H9 (cell line): ENCODE data around the gene SHB. TPM values are rescaled to one million over a fixed set of nuclear protein-coding genes. Genes with fewer than 3 reads are reported as not detected.

Source experiments
- DNase-seq: peaks from one replicate; pipeline ENCODE4 v3.0.0-alpha.2; 2017
- H2AFZ ChIP-seq: one replicate; pipeline ENCODE4 v1.6.1; 2013; ENCODE audit warnings: mild to moderate bottlenecking, low read length, control low read depth, moderate library complexity
- H2AK5ac ChIP-seq: 2 replicates; pipeline ENCODE4 v1.6.1; 2013; ENCODE audit warnings: low read length, control low read depth, mixed read lengths; ENCODE audit not compliant: insufficient read length
- H2BK120ac ChIP-seq: one replicate; pipeline ENCODE4 v1.6.1; 2013; ENCODE audit warnings: low read depth, mild to moderate bottlenecking, low read length, control low read depth, inconsistent platforms; ENCODE audit not compliant: poor library complexity, severe bottlenecking
- H2BK12ac ChIP-seq: 2 replicates; pipeline ENCODE4 v1.6.1; 2013; ENCODE audit warnings: low read length, control low read depth, mixed read lengths, low read depth; ENCODE audit not compliant: insufficient read length
- H2BK15ac ChIP-seq: 2 replicates; pipeline ENCODE4 v1.6.1; 2013; ENCODE audit warnings: low read depth, low read length, control low read depth
- H2BK20ac ChIP-seq: one replicate; pipeline ENCODE4 v1.6.1; 2013; ENCODE audit warnings: low read depth, mild to moderate bottlenecking, low read length, control low read depth, inconsistent platforms; ENCODE audit not compliant: poor library complexity, severe bottlenecking
- H2BK5ac ChIP-seq: 2 replicates; pipeline ENCODE4 v1.6.1; 2013; ENCODE audit warnings: low read length, control low read depth, mixed read lengths; ENCODE audit not compliant: insufficient read length
- H3K14ac ChIP-seq: 2 replicates; pipeline ENCODE4 v1.6.1; 2013; ENCODE audit warnings: low read length, control low read depth; ENCODE audit not compliant: insufficient read depth
- H3K18ac ChIP-seq: 2 replicates; pipeline ENCODE4 v1.6.1; 2013; ENCODE audit warnings: low read depth, mild to moderate bottlenecking, mixed read lengths, low read length, control low read depth; ENCODE audit not compliant: insufficient read length
- H3K23ac ChIP-seq: 2 replicates; pipeline ENCODE4 v1.6.1; 2013; ENCODE audit warnings: low read length, control low read depth, mixed read lengths, low read depth; ENCODE audit not compliant: insufficient read length
- H3K23me2 ChIP-seq: 2 replicates; pipeline ENCODE4 v1.6.1; 2013; ENCODE audit warnings: low read depth, mild to moderate bottlenecking, mixed read lengths, low read length, control low read depth; ENCODE audit not compliant: insufficient read length, poor library complexity, severe bottlenecking
- H3K27ac ChIP-seq: 2 replicates; pipeline ENCODE4 v1.5.1; 2013; ENCODE audit warnings: low read length, control low read depth, mixed read lengths, low read depth; ENCODE audit not compliant: insufficient read length
- H3K27me3 ChIP-seq: 2 replicates; pipeline ENCODE4 v1.6.1; 2013; ENCODE audit warnings: low read length, control low read depth, inconsistent platforms; ENCODE audit not compliant: insufficient read depth
- H3K4ac ChIP-seq: 2 replicates; pipeline ENCODE4 v1.6.1; 2013; ENCODE audit warnings: low read depth, mild to moderate bottlenecking, control low read depth, inconsistent platforms, low read length, moderate library complexity
- H3K4me1 ChIP-seq: 2 replicates; pipeline ENCODE4 v1.6.1; 2013; ENCODE audit warnings: low read length, control low read depth, inconsistent platforms; ENCODE audit not compliant: insufficient read depth
- H3K4me2 ChIP-seq: 2 replicates; pipeline ENCODE4 v1.6.1; 2013; ENCODE audit warnings: low read length, control low read depth, mixed read lengths; ENCODE audit not compliant: insufficient read length, insufficient read depth
- H3K56ac ChIP-seq: 2 replicates; pipeline ENCODE4 v1.6.1; 2013; ENCODE audit warnings: low read depth, mild to moderate bottlenecking, mixed read lengths, low read length, control low read depth; ENCODE audit not compliant: insufficient read length
- H3K79me1 ChIP-seq: 2 replicates; pipeline ENCODE4 v1.6.1; 2013; ENCODE audit warnings: low read depth, mild to moderate bottlenecking, moderate library complexity, low read length, control low read depth, inconsistent platforms; ENCODE audit not compliant: insufficient read depth, poor library complexity, severe bottlenecking
- H3K79me2 ChIP-seq: 2 replicates; pipeline ENCODE4 v1.6.1; 2013; ENCODE audit warnings: low read length, control low read depth, inconsistent platforms; ENCODE audit not compliant: insufficient read depth
- H3K9ac ChIP-seq: 2 replicates; pipeline ENCODE4 v1.6.1; 2013; ENCODE audit warnings: low read length, control low read depth, mixed read lengths; ENCODE audit not compliant: insufficient read length; ENCODE audit errors: extremely low read depth
- H3K9me3 ChIP-seq: one replicate; pipeline ENCODE4 v1.6.1; 2013; ENCODE audit warnings: low read depth, low read length, inconsistent platforms; ENCODE audit not compliant: control insufficient read depth
- H3T11ph ChIP-seq: one replicate; pipeline ENCODE4 v1.6.1; 2013; ENCODE audit warnings: mild to moderate bottlenecking, low read length, control low read depth, inconsistent platforms
- H4K20me1 ChIP-seq: one replicate; pipeline ENCODE4 v1.6.1; 2013; ENCODE audit not compliant: control insufficient read depth, insufficient read length, insufficient read depth
- H4K5ac ChIP-seq: 2 replicates; pipeline ENCODE4 v1.6.1; 2013; ENCODE audit warnings: low read depth, mild to moderate bottlenecking, mixed read lengths, low read length, control low read depth; ENCODE audit not compliant: insufficient read length
- H4K8ac ChIP-seq: replicated peaks from 2 replicates; pipeline ENCODE4 v1.6.1; 2013; ENCODE audit warnings: low read length, control low read depth, mixed read lengths, low read depth; ENCODE audit not compliant: insufficient read length
- H4K91ac ChIP-seq: 2 replicates; pipeline ENCODE4 v1.6.1; 2013; ENCODE audit warnings: low read depth, mild to moderate bottlenecking, moderate library complexity, mixed read lengths, low read length, control low read depth; ENCODE audit not compliant: insufficient read length
- H3K27ac Mint-ChIP-seq, 3 experiments: 2 replicates in 2 of 3; 3 replicates in 1 of 3; pipeline ENCODE4 v1.8.0; 2020 to 2021; ENCODE audit warnings: mixed read lengths in 3 of 3, mild to moderate bottlenecking in 1 of 3, moderate library complexity in 1 of 3
- H3K27me3 Mint-ChIP-seq: 2 replicates; pipeline ENCODE4 v1.8.0; 2021; ENCODE audit warnings: low read depth, mild to moderate bottlenecking, moderate library complexity, mixed read lengths
- H3K36me3 Mint-ChIP-seq, 3 experiments: 2 replicates in 2 of 3; 3 replicates in 1 of 3; pipeline ENCODE4 v1.8.0; 2020 to 2021; ENCODE audit warnings: low read depth in 3 of 3, mixed read lengths in 3 of 3; ENCODE audit not compliant: insufficient read depth in 1 of 3
- H3K4me1 Mint-ChIP-seq, 2 experiments: 2 replicates each; pipeline ENCODE4 v1.8.0; 2020; ENCODE audit warnings: mixed read lengths in 2 of 2
- H3K4me3 Mint-ChIP-seq, 2 experiments: 2 replicates in 1 of 2; 3 replicates in 1 of 2; pipeline ENCODE4 v1.8.0; 2020 to 2021; ENCODE audit warnings: mild to moderate bottlenecking in 2 of 2, mixed read lengths in 2 of 2, moderate library complexity in 1 of 2
- H3K9me3 Mint-ChIP-seq, 2 experiments: 2 replicates in 1 of 2; 3 replicates in 1 of 2; pipeline ENCODE4 v1.8.0; 2020; ENCODE audit warnings: mild to moderate bottlenecking in 2 of 2, mixed read lengths in 2 of 2, moderate library complexity in 1 of 2
- WGBS: extraction: QIAGEN DNeasy Blood & Tissue Kit; methylation state at CpG from one replicate; pipeline ENCODE4 v1.1.7; 2013; ENCODE audit warnings: missing lambda C conversion rate, low lambda C conversion rate, mixed read lengths; ENCODE audit not compliant: insufficient read length; ENCODE audit errors: extremely low coverage; 5-methylcytosine and 5-hydroxymethylcytosine counted together
- total RNA-seq: library from RNA; stranded (reverse); gene quantifications from 2 replicates; pipeline ENCODE4 v1.2.1, GENCODE V29; 2021
- TF ChIP-seq, protein P1 (sequence below): fragments of 200-600 bp; sonication (generic); conservative IDR thresholded peaks from 3 replicates; pipeline ENCODE4 v1.8.0; 2021; ENCODE audit warnings: antibody characterized with exemption, mild to moderate bottlenecking

SHB gene
- total RNA-seq, 1 experiment from 2014 or later = 14.6 TPM

DNA sequence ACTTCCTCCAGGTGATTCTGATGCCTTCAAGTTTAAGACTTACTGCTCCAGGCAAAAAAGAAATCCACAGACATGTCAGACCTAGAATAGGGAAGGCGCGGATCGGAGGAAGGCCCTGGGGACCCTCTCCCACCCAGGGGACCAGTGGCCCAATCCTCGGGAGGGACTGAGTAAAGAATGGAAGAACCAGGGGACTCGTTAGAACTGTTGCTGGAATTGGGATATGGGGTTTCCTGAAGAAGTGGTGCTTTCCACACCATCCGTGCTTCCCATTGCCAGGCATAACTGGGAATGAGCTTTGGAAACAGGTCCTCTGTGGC lies 101.3 kb downstream of the SHB start:
- H4K5ac ChIP-seq = no peak overlapping the region
- no peak overlapping the region for H3K9ac ChIP-seq
- H3K4me1 Mint-ChIP-seq = peaks cover 11 to 15% of the 10 kb centered on the region in 2 experiments
- TF ChIP-seq, protein P1, sequence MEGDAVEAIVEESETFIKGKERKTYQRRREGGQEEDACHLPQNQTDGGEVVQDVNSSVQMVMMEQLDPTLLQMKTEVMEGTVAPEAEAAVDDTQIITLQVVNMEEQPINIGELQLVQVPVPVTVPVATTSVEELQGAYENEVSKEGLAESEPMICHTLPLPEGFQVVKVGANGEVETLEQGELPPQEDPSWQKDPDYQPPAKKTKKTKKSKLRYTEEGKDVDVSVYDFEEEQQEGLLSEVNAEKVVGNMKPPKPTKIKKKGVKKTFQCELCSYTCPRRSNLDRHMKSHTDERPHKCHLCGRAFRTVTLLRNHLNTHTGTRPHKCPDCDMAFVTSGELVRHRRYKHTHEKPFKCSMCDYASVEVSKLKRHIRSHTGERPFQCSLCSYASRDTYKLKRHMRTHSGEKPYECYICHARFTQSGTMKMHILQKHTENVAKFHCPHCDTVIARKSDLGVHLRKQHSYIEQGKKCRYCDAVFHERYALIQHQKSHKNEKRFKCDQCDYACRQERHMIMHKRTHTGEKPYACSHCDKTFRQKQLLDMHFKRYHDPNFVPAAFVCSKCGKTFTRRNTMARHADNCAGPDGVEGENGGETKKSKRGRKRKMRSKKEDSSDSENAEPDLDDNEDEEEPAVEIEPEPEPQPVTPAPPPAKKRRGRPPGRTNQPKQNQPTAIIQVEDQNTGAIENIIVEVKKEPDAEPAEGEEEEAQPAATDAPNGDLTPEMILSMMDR = no peak
- H3K36me3 Mint-ChIP-seq = peaks cover 0 to 8% (median 0%) of the 10 kb centered on the region in 3 experiments; a peak in 2 of 7 replicates
- no peaks in the 10 kb centered on the region for H3K23me2 ChIP-seq
- no peaks in the 10 kb centered on the region for H3K9me3 Mint-ChIP-seq
- WGBS = no CpG with 5 or more reads among the region's 6 CpGs
- H2BK120ac ChIP-seq = no peak overlapping the region
- no peaks in the 10 kb centered on the region for H3K79me2 ChIP-seq
- no peak overlapping the region for H3K14ac ChIP-seq
- H3K23ac ChIP-seq = no peak overlapping the region
- H3K56ac ChIP-seq = no peak overlapping the region
- no peak overlapping the region for H2BK12ac ChIP-seq
- H2BK5ac ChIP-seq = no peak overlapping the region
- no peak for DNase-seq
- no peaks in the 10 kb centered on the region for H3K4me1 ChIP-seq
- H2AK5ac ChIP-seq = no peak overlapping the region
- no peak overlapping the region for H3K18ac ChIP-seq
- H3T11ph ChIP-seq = no peak overlapping the region
- peak overlapping the region in 2 of 3 experiments; percentile 30 to 61; a peak in 1 of 7 replicates for H3K27ac Mint-ChIP-seq
- H3K27ac ChIP-seq = no peak overlapping the region
- H3K4me3 Mint-ChIP-seq = no peak overlapping the region
- no peaks in the 10 kb centered on the region; the same call in 1 of the 2 replicates for H3K27me3 Mint-ChIP-seq
- no peak overlapping the region for H4K91ac ChIP-seq
- H4K20me1 ChIP-seq = no peaks in the 10 kb centered on the region
- no peak overlapping the region for H4K8ac ChIP-seq
- H3K27me3 ChIP-seq = no peaks in the 10 kb centered on the region
- H2BK15ac ChIP-seq = no peak overlapping the region
- no peaks in the 10 kb centered on the region for H3K79me1 ChIP-seq
- no peaks in the 10 kb centered on the region for H3K9me3 ChIP-seq
- no peak overlapping the region for H3K4me2 ChIP-seq
- H2AFZ ChIP-seq = no peak overlapping the region
- H2BK20ac ChIP-seq = no peak overlapping the region
- H3K4ac ChIP-seq = no peak overlapping the region
